ENCODE results near the gene HIRIP3. TPM values are rescaled to one million over a fixed set of nuclear protein-coding genes. Genes with fewer than 3 reads are reported as not detected.

Gene HIRIP3
- total and polyA plus RNA-seq, 2 of the 4 experiments (the other 2 are of a cell fraction), result 5.0 to 10.5 TPM

- WGBS, 2 experiments (ENCODE audit: extremely low coverage in 2 of 2, insufficient read length in 1 of 2), result 91% methylated on average over 7 of the region's 20 CpGs; no CpG with 5 or more reads in 1 of the 2 experiments
- POLR2A ChIA-PET (ENCODE audit: unreplicated experiment), result no interaction called here
- dilution Hi-C loops (cut with HindIII; ENCODE audit: low sequenced_read_pairs, unreplicated experiment), result no loop called here
Measured at GRCh38 chr16:29986231-29986630, 9.2 kb downstream of the HIRIP3 start.

More at GRCh38 chr16:29986231-29986630, 9.2 kb downstream of the HIRIP3 start:
- no peak overlapping the region for H2BK20ac ChIP-seq (ENCODE audit: low read depth, low read length)
- no peak overlapping the region for H2AK5ac ChIP-seq (ENCODE audit: low read depth, low read length)
- no peak for TF ChIP-seq RCOR1 (IDR thresholded peaks at IDR 0.05; ENCODE audit: insufficient replicate concordance, low read length)
- no peak for TF ChIP-seq SMC3 (IDR thresholded peaks at IDR 0.05; ENCODE audit: low read depth, low read length)
- no peak for TF ChIP-seq NFE2L2 (IDR thresholded peaks at IDR 0.05; ENCODE audit: low read depth, low read length)
- TF ChIP-seq, protein P1, sequence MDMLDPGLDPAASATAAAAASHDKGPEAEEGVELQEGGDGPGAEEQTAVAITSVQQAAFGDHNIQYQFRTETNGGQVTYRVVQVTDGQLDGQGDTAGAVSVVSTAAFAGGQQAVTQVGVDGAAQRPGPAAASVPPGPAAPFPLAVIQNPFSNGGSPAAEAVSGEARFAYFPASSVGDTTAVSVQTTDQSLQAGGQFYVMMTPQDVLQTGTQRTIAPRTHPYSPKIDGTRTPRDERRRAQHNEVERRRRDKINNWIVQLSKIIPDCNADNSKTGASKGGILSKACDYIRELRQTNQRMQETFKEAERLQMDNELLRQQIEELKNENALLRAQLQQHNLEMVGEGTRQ (IDR thresholded peaks at IDR 0.05; ENCODE audit: low read depth, low read length), result no peak
- TF ChIP-seq ELK1 (IDR thresholded peaks at IDR 0.05; ENCODE audit: borderline replicate concordance, low read depth, low read length), result no peak
- TF ChIP-seq RAD21 (IDR thresholded peaks at IDR 0.05; ENCODE audit: low read length), result no peak
- no peak for TF ChIP-seq CHD1 (IDR thresholded peaks at IDR 0.05; ENCODE audit: low read depth, low read length)
- TF ChIP-seq POLR2A (IDR thresholded peaks at IDR 0.05; ENCODE audit: low read depth, low read length), result no peak
- no peak for TF ChIP-seq MXI1 (IDR thresholded peaks at IDR 0.05; ENCODE audit: borderline replicate concordance, low read depth, low read length)
- no peak for TF ChIP-seq MAFK (IDR thresholded peaks at IDR 0.05; ENCODE audit: low read depth, low read length)
- no peak for TF ChIP-seq MAZ (IDR thresholded peaks at IDR 0.05; ENCODE audit: borderline replicate concordance, low read depth, low read length)
- no peak for DNase-seq
- in situ Hi-C loops (cut with MboI; ENCODE audit: low sequenced_read_pairs), result no loop called here
- no peaks in the 10 kb centered on the region for H3K9me1 ChIP-seq (ENCODE audit: insufficient read depth, low read length)
- H2AFZ ChIP-seq (replicated peaks; ENCODE audit: low read length, poor library complexity), result no peak overlapping the region
- no peaks in the 10 kb centered on the region for H3K27me3 ChIP-seq (ENCODE audit: control insufficient read depth, insufficient read depth, low read length)
- no peak overlapping the region for H4K5ac ChIP-seq (ENCODE audit: low read depth, low read length)
- no peak overlapping the region for H4K91ac ChIP-seq (ENCODE audit: insufficient read depth, low read depth, low read length)
- CTCF ChIA-PET, result no interaction called here
- H3K4me1 ChIP-seq (ENCODE audit: control insufficient read depth, insufficient read depth, low read length), result no peaks in the 10 kb centered on the region
- no peak overlapping the region for H2BK5ac ChIP-seq (ENCODE audit: low read depth, low read length, poor library complexity, severe bottlenecking)
- peaks cover 1 to 9% of the 10 kb centered on the region in 2 experiments; a peak in 1 of 4 replicates for H3K79me1 ChIP-seq (ENCODE audit: low read depth in 1 of 2, low read length in 2 of 2)
- H3K18ac ChIP-seq (ENCODE audit: low read depth, low read length), result no peak overlapping the region
- no peak overlapping the region for H3K56ac ChIP-seq (ENCODE audit: extremely low read depth, insufficient read depth, low read length)
- no peak overlapping the region for H3K4me3 ChIP-seq (ENCODE audit: insufficient read depth, low read depth, low read length)
- no peak overlapping the region for H3K4ac ChIP-seq (ENCODE audit: low read depth, low read length)
- no peak for ATAC-seq (ENCODE audit: low read depth)
- no peak overlapping the region for H3K14ac ChIP-seq (replicated peaks; ENCODE audit: low read depth, low read length)
- BruUV-seq (replicated peaks), result TSS peak; percentile 8
- H3K4me2 ChIP-seq (ENCODE audit: low read depth, low read length), result no peak overlapping the region
- intact Hi-C loops (cut with micrococcal nuclease), result no loop called here
- no peak overlapping the region for H2BK120ac ChIP-seq (ENCODE audit: low read depth, low read length)
- H3K23ac ChIP-seq (ENCODE audit: low read depth, low read length), result no peak overlapping the region
- no peak overlapping the region for H4K8ac ChIP-seq (ENCODE audit: low read depth in 2 of 2, low read length in 2 of 2)
- no peak overlapping the region for H3K9ac ChIP-seq (ENCODE audit: low read depth, low read length)
- no peak overlapping the region for H2BK15ac ChIP-seq (ENCODE audit: low read depth, low read length)
- no peaks in the 10 kb centered on the region for H3K9me3 ChIP-seq (ENCODE audit: control insufficient read depth, insufficient read depth, low read length)
- H4K20me1 ChIP-seq (ENCODE audit: insufficient read depth, low read length), result no peaks in the 10 kb centered on the region; the same call in 1 of the 2 replicates
- H3K36me3 ChIP-seq (ENCODE audit: control insufficient read depth, insufficient read depth, low read length), result peaks cover 82% of the 10 kb centered on the region
- no peak overlapping the region for H3K27ac ChIP-seq (ENCODE audit: insufficient read depth, low read length)
- H2AK9ac ChIP-seq (replicated peaks; ENCODE audit: low read depth, low read length, poor library complexity), result no peak overlapping the region
